ENCODE measurements around the gene IL20.

Gene IL20

GRCh38 chr1:206905295-206906164 lies 40.1 kb downstream of the IL20 start:
- no peak for DNase-seq

GRCh38 chr1:206907304-206907991 lies 42.0 kb downstream of the IL20 start:
- DNase-seq, result peak; percentile 1

GRCh38 chr1:206908038-206908437 lies 42.6 kb downstream of the IL20 start:
- DNase-seq, result no peak

- peak; percentile 90 for DNase-seq
Measured at GRCh38 chr1:206909161-206909882, 43.9 kb downstream of the IL20 start.

- DNase-seq, result no peak
Measured at GRCh38 chr1:206909883-206910318, 44.5 kb downstream of the IL20 start.

- DNase-seq, result peak; percentile 39
Measured at GRCh38 chr1:206911064-206911663, 45.7 kb downstream of the IL20 start.

GRCh38 chr1:206912445-206913095 lies 47.1 kb downstream of the IL20 start:
- DNase-seq, result peak; percentile 89

GRCh38 chr1:206913766-206914537 lies 48.5 kb downstream of the IL20 start:
- DNase-seq, result no peak

GRCh38 chr1:206915030-206915735 lies 49.8 kb downstream of the IL20 start:
- DNase-seq, result no peak

- no peak for DNase-seq
Measured at GRCh38 chr1:206916000-206916709, 50.7 kb downstream of the IL20 start.

GRCh38 chr1:206918076-206918475 lies 52.7 kb downstream of the IL20 start:
- no peak for DNase-seq
